ENCODE data around the gene C19orf38.
"Not testable (repeated sequence)": the region's sequence is repeated elsewhere in the genome, so short reads cannot be mapped to it uniquely, and the experiment has no call there.

Gene C19orf38

DNA sequence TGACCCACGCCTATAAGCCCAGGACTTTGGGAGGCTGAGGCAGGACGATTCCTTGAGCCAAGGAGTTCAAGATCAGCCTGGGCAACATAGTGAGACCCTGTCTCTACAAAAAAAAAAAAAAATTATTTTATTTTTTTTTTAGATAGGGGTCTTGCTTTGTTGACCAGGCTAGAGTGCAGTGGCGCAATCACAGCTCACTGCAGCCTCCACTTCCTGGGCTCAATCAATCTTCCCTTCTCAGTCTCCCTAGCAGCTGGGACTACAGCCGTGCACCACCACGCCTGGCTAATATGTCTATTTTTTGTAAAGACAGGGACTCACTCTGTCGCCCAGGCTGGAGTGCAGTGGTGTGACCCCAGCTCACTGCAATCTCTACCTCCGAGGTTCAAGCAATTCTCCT, 4.7 kb downstream of the C19orf38 start:
- H3K27me3 ChIP-seq (ENCODE audit: control insufficient read depth, low read length) = peaks cover 4% of the 10 kb centered on the region; the same call in 1 of the 2 replicates
- no peaks in the 10 kb centered on the region for H4K20me1 ChIP-seq (ENCODE audit: control insufficient read depth, insufficient read depth, low read depth, low read length)
- no peak overlapping the region for H3K27ac ChIP-seq (ENCODE audit: low read depth, low read length)
- H3K36me3 ChIP-seq (ENCODE audit: control insufficient read depth, low read length) = no peaks in the 10 kb centered on the region
- no peaks in the 10 kb centered on the region for H3F3A ChIP-seq (ENCODE audit: control insufficient read depth, insufficient read depth)
- H3K4me2 ChIP-seq (ENCODE audit: low read length) = no peak overlapping the region
- H3K4me3 ChIP-seq (ENCODE audit: low read length) = no peak overlapping the region
- H3K79me2 ChIP-seq (ENCODE audit: control insufficient read depth, low read length) = no peaks in the 10 kb centered on the region
- peaks cover 8% of the 10 kb centered on the region for H3K4me1 ChIP-seq (ENCODE audit: control insufficient read depth, low read length)
- no peaks in the 10 kb centered on the region for H3K9me3 ChIP-seq (ENCODE audit: control insufficient read depth, insufficient read depth, low read length)
- no peak for TF ChIP-seq EZH2phosphoT487 (IDR thresholded peaks at IDR 0.05; ENCODE audit: borderline replicate concordance, low read length)
- TF ChIP-seq, protein P1, sequence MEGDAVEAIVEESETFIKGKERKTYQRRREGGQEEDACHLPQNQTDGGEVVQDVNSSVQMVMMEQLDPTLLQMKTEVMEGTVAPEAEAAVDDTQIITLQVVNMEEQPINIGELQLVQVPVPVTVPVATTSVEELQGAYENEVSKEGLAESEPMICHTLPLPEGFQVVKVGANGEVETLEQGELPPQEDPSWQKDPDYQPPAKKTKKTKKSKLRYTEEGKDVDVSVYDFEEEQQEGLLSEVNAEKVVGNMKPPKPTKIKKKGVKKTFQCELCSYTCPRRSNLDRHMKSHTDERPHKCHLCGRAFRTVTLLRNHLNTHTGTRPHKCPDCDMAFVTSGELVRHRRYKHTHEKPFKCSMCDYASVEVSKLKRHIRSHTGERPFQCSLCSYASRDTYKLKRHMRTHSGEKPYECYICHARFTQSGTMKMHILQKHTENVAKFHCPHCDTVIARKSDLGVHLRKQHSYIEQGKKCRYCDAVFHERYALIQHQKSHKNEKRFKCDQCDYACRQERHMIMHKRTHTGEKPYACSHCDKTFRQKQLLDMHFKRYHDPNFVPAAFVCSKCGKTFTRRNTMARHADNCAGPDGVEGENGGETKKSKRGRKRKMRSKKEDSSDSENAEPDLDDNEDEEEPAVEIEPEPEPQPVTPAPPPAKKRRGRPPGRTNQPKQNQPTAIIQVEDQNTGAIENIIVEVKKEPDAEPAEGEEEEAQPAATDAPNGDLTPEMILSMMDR (IDR thresholded peaks at IDR 0.05; ENCODE audit: low read depth, low read length, poor library complexity, severe bottlenecking) = no peak
- no peaks in the 10 kb centered on the region for H3K9me2 ChIP-seq (replicated peaks; ENCODE audit: control insufficient read depth, low read length)

DNA sequence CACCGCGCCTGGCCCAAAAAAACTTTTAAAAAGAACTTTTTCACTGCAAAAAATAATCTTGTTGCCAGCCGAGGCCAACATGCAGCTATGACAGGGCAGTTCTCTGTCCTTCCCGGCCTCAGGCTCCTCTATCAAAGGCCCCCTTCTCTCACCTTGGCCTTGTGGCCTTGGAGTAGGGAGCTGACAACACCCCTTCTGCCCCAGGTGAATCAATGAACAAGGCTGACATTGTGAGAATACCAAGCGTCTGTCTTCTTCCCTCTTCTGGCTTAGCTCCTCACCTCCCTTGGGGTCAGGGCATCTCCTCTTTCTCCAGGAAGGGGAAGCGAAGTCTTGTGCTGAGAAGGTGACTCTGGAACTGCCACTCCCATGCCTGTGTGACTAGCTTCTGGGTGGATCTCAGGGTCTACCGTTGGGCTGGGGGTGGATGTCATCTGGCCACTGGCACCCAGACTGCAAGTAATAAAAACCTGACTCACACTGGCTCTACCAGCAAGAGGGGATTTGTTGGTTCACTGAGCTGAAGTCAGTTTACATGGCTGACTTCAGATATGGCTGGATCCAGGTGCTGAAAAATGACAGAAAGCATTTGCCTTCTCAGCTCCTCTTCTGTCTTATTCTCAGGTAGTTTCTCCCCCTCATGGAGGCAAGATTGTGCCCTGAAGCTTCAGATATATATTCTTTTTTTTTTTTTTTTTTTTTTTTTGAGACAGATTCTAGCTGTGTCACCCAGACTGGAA, 6.3 kb downstream of the C19orf38 start:
- Histone ChIP-seq H3K27me3 (ENCODE audit: control insufficient read depth, low read length) (no peaks in the 10 kb centered on the region), H3K79me2 (ENCODE audit: control insufficient read depth, low read length) (no peaks in the 10 kb centered on the region), H3K36me3 (ENCODE audit: control insufficient read depth, low read length) (no peaks in the 10 kb centered on the region), H3K9me3 (ENCODE audit: control insufficient read depth, insufficient read depth, low read length) (no peaks in the 10 kb centered on the region), H3K27ac (ENCODE audit: low read depth, low read length) (no peak overlapping the region), H3K4me3 (ENCODE audit: low read length) (no peak overlapping the region), H3K4me1 (ENCODE audit: control insufficient read depth, low read length) (0 out of 2 replicates have a peak, but pooled peaks cover 3% of the 10 kb centered on the region), H4K20me1 (ENCODE audit: control insufficient read depth, insufficient read depth, low read depth, low read length) (no peaks in the 10 kb centered on the region), H3K4me2 (ENCODE audit: low read length) (no peak overlapping the region), H3F3A (ENCODE audit: control insufficient read depth, insufficient read depth) (no peaks in the 10 kb centered on the region), H3K9me2 (replicated peaks; ENCODE audit: control insufficient read depth, low read length) (no peaks in the 10 kb centered on the region)
- no peak for TF ChIP-seq EZH2phosphoT487 (IDR thresholded peaks at IDR 0.05; ENCODE audit: borderline replicate concordance, low read length)
- TF ChIP-seq, protein P1 (IDR thresholded peaks at IDR 0.05; ENCODE audit: low read depth, low read length, poor library complexity, severe bottlenecking) = no peak

DNA sequence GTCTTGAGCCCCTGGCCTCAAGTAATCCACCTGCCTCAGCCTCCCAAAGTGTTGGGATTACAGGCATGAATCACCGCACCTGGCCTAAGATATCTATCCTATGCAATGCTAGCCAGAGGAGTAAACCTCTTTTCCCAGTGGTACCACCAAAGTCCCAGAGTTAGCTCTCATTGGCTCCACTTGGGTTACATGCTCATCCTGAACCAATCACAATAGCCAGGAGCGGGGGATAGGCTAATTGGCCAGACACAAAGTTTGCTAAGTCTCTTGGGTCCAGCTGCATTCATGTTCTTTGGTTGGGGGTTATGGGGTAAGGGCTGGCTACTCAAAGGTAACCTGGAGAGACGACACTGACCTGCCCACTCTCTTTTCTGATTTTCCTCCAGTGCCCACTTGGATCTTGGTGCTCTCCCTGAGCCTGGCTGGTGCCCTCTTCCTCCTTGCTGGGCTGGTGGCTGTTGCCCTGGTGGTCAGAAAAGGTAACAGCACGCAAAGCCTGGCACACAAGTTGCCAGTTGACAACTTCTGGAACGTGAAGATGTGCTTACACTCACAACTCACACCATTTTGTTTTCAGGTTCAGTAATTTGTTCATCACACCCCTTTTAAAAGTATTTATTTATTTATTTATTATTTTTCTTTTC, 7.8 kb downstream of the C19orf38 start:
- H3K79me2 ChIP-seq (ENCODE audit: control insufficient read depth, low read length) = no peaks in the 10 kb centered on the region
- H3K4me2 ChIP-seq (ENCODE audit: low read length) = no peak overlapping the region
- no peaks in the 10 kb centered on the region for H3K27me3 ChIP-seq (ENCODE audit: control insufficient read depth, low read length)
- no peaks in the 10 kb centered on the region for H3F3A ChIP-seq (ENCODE audit: control insufficient read depth, insufficient read depth)
- no peak overlapping the region for H3K4me3 ChIP-seq (ENCODE audit: low read length)
- TF ChIP-seq, protein P1 (IDR thresholded peaks at IDR 0.05; ENCODE audit: low read depth, low read length, poor library complexity, severe bottlenecking) = peak; percentile 76
- no peak for TF ChIP-seq EZH2phosphoT487 (IDR thresholded peaks at IDR 0.05; ENCODE audit: borderline replicate concordance, low read length)
- no peaks in the 10 kb centered on the region for H3K9me3 ChIP-seq (ENCODE audit: control insufficient read depth, insufficient read depth, low read length)
- H4K20me1 ChIP-seq (ENCODE audit: control insufficient read depth, insufficient read depth, low read depth, low read length) = no peaks in the 10 kb centered on the region
- no peak overlapping the region for H3K27ac ChIP-seq (ENCODE audit: low read depth, low read length)
- H3K36me3 ChIP-seq (ENCODE audit: control insufficient read depth, low read length) = no peaks in the 10 kb centered on the region
- 0 out of 2 replicates have a peak, but pooled peaks cover 3% of the 10 kb centered on the region for H3K4me1 ChIP-seq (ENCODE audit: control insufficient read depth, low read length)
- H3K9me2 ChIP-seq (replicated peaks; ENCODE audit: control insufficient read depth, low read length) = no peaks in the 10 kb centered on the region

- not testable (repeated sequence) for H3K36me3 ChIP-seq (ENCODE audit: control insufficient read depth, low read length); H3K4me3 ChIP-seq (ENCODE audit: low read length); H3F3A ChIP-seq (ENCODE audit: control insufficient read depth, insufficient read depth); H3K9me2 ChIP-seq (replicated peaks; ENCODE audit: control insufficient read depth, low read length); H3K4me2 ChIP-seq (ENCODE audit: low read length); H3K27ac ChIP-seq (ENCODE audit: low read depth, low read length); H3K9me3 ChIP-seq (ENCODE audit: control insufficient read depth, insufficient read depth, low read length); H3K27me3 ChIP-seq (ENCODE audit: control insufficient read depth, low read length); H4K20me1 ChIP-seq (ENCODE audit: control insufficient read depth, insufficient read depth, low read depth, low read length); H3K4me1 ChIP-seq (ENCODE audit: control insufficient read depth, low read length); H3K79me2 ChIP-seq (ENCODE audit: control insufficient read depth, low read length)
These were observed 8.7 kb downstream of the C19orf38 start for GRCh38 chr19:10856899-10857298.
